Measurements from ENCODE around the gene STX5. TPM values are rescaled to one million over a fixed set of nuclear protein-coding genes. Genes with fewer than 3 reads are reported as not detected.
"Not testable (repeated sequence)": the region's sequence is repeated elsewhere in the genome, so short reads cannot be mapped to it uniquely, and the experiment has no call there.

The STX5 gene
- total RNA-seq, 1 experiment from 2014 or later: 25.2 TPM

GRCh38 chr11:62787005-62787759 is 44.7 kb downstream of the STX5 start, which contains the start of gene TMEM179B:
TSS of gene TMEM179B (plus strand) at chr11:62787402. CDS start at chr11:62787432, 30 bp downstream.
- DNase-seq (ENCODE audit: low read depth): peak; percentile 98

- peak; percentile 77 for DNase-seq (ENCODE audit: low read depth)
These were observed 45.4 kb downstream of the STX5 start for GRCh38 chr11:62786318-62787004.

GRCh38 chr11:62782753-62783152 is 49.1 kb downstream of the STX5 start:
- DNase-seq (ENCODE audit: low read depth): no peak

GRCh38 chr11:62778441-62778840 is 53.4 kb downstream of the STX5 start:
- no peak for DNase-seq (ENCODE audit: low read depth)

- no peak for DNase-seq (ENCODE audit: low read depth)
These were observed 54.5 kb downstream of the STX5 start for GRCh38 chr11:62777389-62777788.

- no peak for DNase-seq (ENCODE audit: low read depth)
These were observed 56.2 kb downstream of the STX5 start for GRCh38 chr11:62775646-62776045.

GRCh38 chr11:62774407-62774806 is 57.4 kb downstream of the STX5 start:
- no peak for DNase-seq (ENCODE audit: low read depth)

GRCh38 chr11:62771144-62772021 is 60.5 kb downstream of the STX5 start, which contains the start of gene TAF6L:
TSS of gene TAF6L (plus strand) at chr11:62771396. CDS start at chr11:62775784, 4,388 bp downstream.
- peak; percentile 96 for DNase-seq (ENCODE audit: low read depth)

- no peak for DNase-seq (ENCODE audit: low read depth)
These were observed 61.1 kb downstream of the STX5 start for GRCh38 chr11:62770778-62771143.

GRCh38 chr11:62760867-62761227 is 71.0 kb downstream of the STX5 start:
- DNase-seq (ENCODE audit: low read depth): not testable (repeated sequence)

- no peak for DNase-seq (ENCODE audit: low read depth)
These were observed 73.7 kb downstream of the STX5 start for GRCh38 chr11:62757846-62758788.

Other genes with a start within 250 kb of the STX5 start
- gene TUT1, start 240.5 kb downstream of the STX5 start, total RNA-seq (2014; rRNA removed): 9.0 and 9.8 TPM in 2 replicates
- 142 and 149 TPM in 2 replicates for gene MTA2, start 230.2 kb downstream of the STX5 start, total RNA-seq (2014; rRNA removed)
- 41.5 and 46.8 TPM in 2 replicates for gene EML3, start 219.3 kb downstream of the STX5 start, total RNA-seq (2014; rRNA removed)
- 8.9 and 10.3 TPM in 2 replicates for gene ROM1, start 218.8 kb downstream of the STX5 start, total RNA-seq (2014; rRNA removed)
- gene B3GAT3, start 210.1 kb downstream of the STX5 start, total RNA-seq (2014; rRNA removed): 74.1 and 92.8 TPM in 2 replicates
- gene GANAB, start 185.4 kb downstream of the STX5 start, total RNA-seq (2014; rRNA removed): 267 and 299 TPM in 2 replicates
- gene INTS5, start 178.7 kb downstream of the STX5 start, total RNA-seq (2014; rRNA removed): 27.9 and 28.1 TPM in 2 replicates
- gene C11orf98, start 166.8 kb downstream of the STX5 start, total RNA-seq (2014; rRNA removed): 55.7 and 72.4 TPM in 2 replicates
- 3.2 and 8.7 TPM in 2 replicates for gene CSKMT, start 166.7 kb downstream of the STX5 start, total RNA-seq (2014; rRNA removed)
- gene UQCC3, start 160.4 kb downstream of the STX5 start, total RNA-seq (2014; rRNA removed): 11.0 and 16.4 TPM in 2 replicates
- gene LBHD1, start 159.8 kb downstream of the STX5 start, total RNA-seq (2014; rRNA removed): 3.7 and 4.7 TPM in 2 replicates
- 97.0 and 122 TPM in 2 replicates for gene UBXN1, start 153.0 kb downstream of the STX5 start, total RNA-seq (2014; rRNA removed)
- 41.4 and 68.1 TPM in 2 replicates for gene LRRN4CL, start 142.5 kb downstream of the STX5 start, total RNA-seq (2014; rRNA removed)
- gene BSCL2, start 124.6 kb downstream of the STX5 start, total RNA-seq (2014; rRNA removed): 80.1 and 86.2 TPM in 2 replicates
- not detected in 2 replicates for gene GNG3, start 124.4 kb downstream of the STX5 start, total RNA-seq (2014; rRNA removed)
- 8.7 and 14.4 TPM in 2 replicates for gene HNRNPUL2, start 104.6 kb downstream of the STX5 start, total RNA-seq (2014; rRNA removed)
- 31.8 and 53.4 TPM in 2 replicates for gene TTC9C, start 103.6 kb downstream of the STX5 start, total RNA-seq (2014; rRNA removed)
- gene ZBTB3, start 77.9 kb downstream of the STX5 start, total RNA-seq (2014; rRNA removed): 6.7 and 9.2 TPM in 2 replicates
- gene POLR2G, start 70.5 kb downstream of the STX5 start, total RNA-seq (2014; rRNA removed): 82.5 and 86.6 TPM in 2 replicates
- gene TAF6L, start 60.7 kb downstream of the STX5 start, total RNA-seq (2014; rRNA removed): 21.7 and 25.9 TPM in 2 replicates
- 53.6 and 78.5 TPM in 2 replicates for gene TMEM179B, start 44.6 kb downstream of the STX5 start, total RNA-seq (2014; rRNA removed)
- gene TMEM223, start 40.0 kb downstream of the STX5 start, total RNA-seq (2014; rRNA removed): 26.9 and 32.6 TPM in 2 replicates
- 34.2 and 39.6 TPM in 2 replicates for gene NXF1, start 26.6 kb downstream of the STX5 start, total RNA-seq (2014; rRNA removed)
- not detected in 2 replicates for gene TEX54, start 790 bp upstream of the STX5 start, total RNA-seq (2014; rRNA removed)
- 56.5 and 56.6 TPM in 2 replicates for gene WDR74, start 7.5 kb upstream of the STX5 start, total RNA-seq (2014; rRNA removed)
- 121 and 132 TPM in 2 replicates for gene SLC3A2, start 48.8 kb upstream of the STX5 start, total RNA-seq (2014; rRNA removed)
- gene CHRM1, start 89.3 kb upstream of the STX5 start, total RNA-seq (2014; rRNA removed): not detected in 2 replicates
- gene SLC22A6, start 152.9 kb upstream of the STX5 start, total RNA-seq (2014; rRNA removed): not detected in 2 replicates
- gene SLC22A8, start 183.8 kb upstream of the STX5 start, total RNA-seq (2014; rRNA removed): not detected in 2 replicates